Pancreas (tissue), 10 donors: ENCODE data around the gene TGM4. TPM values are rescaled to one million over a fixed set of nuclear protein-coding genes. Genes with fewer than 3 reads are reported as not detected.

Source experiments
- ATAC-seq, 4 donors: fragments of 200-7000 bp; cut with Tn5 transposase; one replicate each; pipeline versions ENCODE4 v1.8.0 to v1.9.1; 2020; ENCODE audit warnings: mild to moderate bottlenecking in 4 of 4, moderate library complexity in 4 of 4
- DNase-seq, 6 donors: peaks; one replicate each; pipeline ENCODE4 v3.0.0-alpha.2; 2020
- FAIRE-seq: peaks from 2 replicates; lab custom pipeline; 2012; peaks lifted over from hg19 to GRCh38; lab: Jason Lieb, UNC
- H3K27ac ChIP-seq, 4 donors: fragments of 200-600 bp; sonication (generic); 1 replicate in 3 of 4; 2 replicates in 1 of 4; pipeline versions ENCODE4 v1.5.0 to v1.8.0; 2020
- H3K27me3 ChIP-seq, 4 donors: fragments of 200-600 bp; one replicate each; pipeline ENCODE4 v1.8.0; 2021
- H3K36me3 ChIP-seq, 3 donors: fragments of 200-600 bp; sonication (generic) in 1 of 3; one replicate each; pipeline versions ENCODE4 v1.5.0 to v1.8.0; 2020 to 2021
- H3K4me1 ChIP-seq, 3 donors: fragments of 200-600 bp; one replicate each; pipeline ENCODE4 v1.8.0; 2021
- H3K4me3 ChIP-seq, 4 donors: fragments of 200-600 bp; sonication (generic) in 2 of 4; one replicate each; pipeline versions ENCODE4 v1.5.0 to v1.8.0; 2020 to 2021
- H3K9me3 ChIP-seq, 4 donors: fragments of 200-600 bp; one replicate each; pipeline ENCODE4 v1.8.0; 2021
- CTCF ChIP-seq, 4 donors: fragments of 200-600 bp; sonication (generic) in 3 of 4; IDR thresholded peaks; one replicate each; pipeline versions ENCODE4 v1.5.0 to v1.8.0; 2021; ENCODE audit warnings: antibody characterized with exemption in 4 of 4
- WGBS, 2 donors: extraction: QIAGEN DNeasy Blood & Tissue Kit; methylation state at CpG; one replicate each; pipeline ENCODE4 v1.1.7; 2013; 5-methylcytosine and 5-hydroxymethylcytosine counted together
- intact Hi-C, 3 donors: fragments of 100-400 bp; cut with DNase I; formaldehyde crosslinking; loops; one replicate each; pipeline versions ENCODE4 v1.11.1 to v1.14.2; 2022
- polyA plus RNA-seq, 2 donors: library from polyadenylated mRNA; stranded (reverse); fragments of 200-250 nt; gene quantifications; one replicate each; pipeline ENCODE4 v1.2.3, GENCODE V29; 2013
- total RNA-seq, 6 donors: library from RNA; stranded (reverse); fragmentation: NEBNext Ultra II Directional in 4 of 6; extraction: Animal tissue kit (Norgen Biotek cat#: 25700) in 4 of 6; gene quantifications; one replicate each; pipeline versions ENCODE4 v1.2.1 to v1.2.4, GENCODE V29; 2021 to 2023
- donor health status: healthy with polysubstance abuse.
- donor health status: DM: no; HTN: no; CAD: no; lungs with moderate emphysema.
- donor health status: DM: no; HTN: no; CAD: no.
- donor health status: control.
- donor health status: control.
- donor health status: Bipolar disorder and iron deficiency.
- donor health status: DM: yes; HTN: yes; CAD: no.
- donor health status: DM: no; HTN: no; CAD: no.
- donor health status: DM: no; HTN: no; CAD: no.
- donor health status: DM: yes; HTN: yes; CAD: no.

TGM4 gene
- total and polyA plus RNA-seq, 8 donors: not detected

GRCh38 chr3:44957986-44958385, 83.6 kb downstream of the TGM4 start:
- DNase-seq (no peak), FAIRE-seq (no peak), ATAC-seq (no peak)
- Histone ChIP-seq H3K4me1 (no peaks in the 10 kb centered on the region), H3K4me3 (no peak overlapping the region), H3K27ac (no peak overlapping the region), H3K36me3 (peaks cover 0 to 4% (median 0%) of the 10 kb centered on the region in 3 donors), H3K27me3 (no peaks in the 10 kb centered on the region), H3K9me3 (no peaks in the 10 kb centered on the region)
- 95% methylated on average over 4 of the region's 4 CpGs for WGBS, 2 donors
- no peak for TF ChIP-seq CTCF (IDR thresholded peaks at IDR 0.05)
- intact Hi-C loops: no loop called here

- Histone ChIP-seq H3K4me3 (no peak overlapping the region), H3K27ac (no peak overlapping the region), H3K9me3 (no peaks in the 10 kb centered on the region), H3K4me1 (no peaks in the 10 kb centered on the region), H3K36me3 (peaks cover 0 to 4% (median 0%) of the 10 kb centered on the region in 3 donors), H3K27me3 (no peaks in the 10 kb centered on the region)
- intact Hi-C loops: no loop called here
- no peak for FAIRE-seq
- no peak for TF ChIP-seq CTCF (IDR thresholded peaks at IDR 0.05)
- no peak for DNase-seq
- 85% methylated on average over 7 of the region's 7 CpGs for WGBS, 2 donors
- ATAC-seq: no peak
These were observed 84.0 kb downstream of the TGM4 start for GRCh38 chr3:44958386-44958785.

GRCh38 chr3:44960387-44961026, 86.1 kb downstream of the TGM4 start:
- DNase-seq (no peak), ATAC-seq (no peak), FAIRE-seq (no peak)
- Histone ChIP-seq H3K4me3 (no peak overlapping the region), H3K9me3 (no peaks in the 10 kb centered on the region), H3K27me3 (no peaks in the 10 kb centered on the region), H3K36me3 (peaks cover 0 to 4% (median 0%) of the 10 kb centered on the region in 3 donors), H3K27ac (no peak overlapping the region), H3K4me1 (no peaks in the 10 kb centered on the region)
- intact Hi-C loops: no loop called here
- 91 to 95% methylated on average over 3 of the region's 3 CpGs for WGBS, 2 donors
- no peak for TF ChIP-seq CTCF (IDR thresholded peaks at IDR 0.05)

- H3K4me3 ChIP-seq: no peak overlapping the region
- no peaks in the 10 kb centered on the region for H3K27me3 ChIP-seq
- no peaks in the 10 kb centered on the region for H3K9me3 ChIP-seq
- DNase-seq: no peak
- intact Hi-C loops: no loop called here
- FAIRE-seq: no peak
- TF ChIP-seq CTCF (IDR thresholded peaks at IDR 0.05): no peak
- H3K36me3 ChIP-seq: peaks cover 0 to 4% (median 0%) of the 10 kb centered on the region in 3 donors
- no peak overlapping the region for H3K27ac ChIP-seq
- ATAC-seq: no peak
- H3K4me1 ChIP-seq: no peaks in the 10 kb centered on the region
- 95 to 97% methylated on average over 3 of the region's 3 CpGs for WGBS, 2 donors
These were observed 87.5 kb downstream of the TGM4 start for GRCh38 chr3:44961888-44962287.

- DNase-seq: no peak
- no peaks in the 10 kb centered on the region for H3K4me1 ChIP-seq
- no peaks in the 10 kb centered on the region for H3K27me3 ChIP-seq
- TF ChIP-seq CTCF (IDR thresholded peaks at IDR 0.05): no peak
- FAIRE-seq: no peak
- no peak overlapping the region for H3K4me3 ChIP-seq
- no peak overlapping the region for H3K27ac ChIP-seq
- H3K9me3 ChIP-seq: no peaks in the 10 kb centered on the region
- 92 to 93% methylated on average over 6 of the region's 6 CpGs for WGBS, 2 donors
- intact Hi-C loops: no loop called here
- H3K36me3 ChIP-seq: peaks cover 0 to 4% (median 0%) of the 10 kb centered on the region in 3 donors
- ATAC-seq: no peak
These were observed 88.4 kb downstream of the TGM4 start for GRCh38 chr3:44962621-44963393.
